HCT116 (cell line): ENCODE data around the gene TSPAN31. TPM values are rescaled to one million over a fixed set of nuclear protein-coding genes. Genes with fewer than 3 reads are reported as not detected.

Experiments
- ATAC-seq: fragments of 200-7000 bp; cut with Tn5 transposase; 2 replicates; pipeline ENCODE4 v1.9.1; 2020; ENCODE audit warnings: mild to moderate bottlenecking, moderate library complexity
- BruUV-seq: library from RNA; stranded (reverse); fragments of 400-500 nt; replicated peaks from 2 replicates; lab custom pipeline; 2021; lab: Mats Ljungman, UMichigan
- CTCF ChIA-PET: fragments of 300-600 bp; sonication (Branson Sonifier 250); formaldehyde crosslinking; loops from one replicate; lab custom pipeline; 2021; ENCODE audit warnings: antibody characterized with exemption; lab: Charles Lee
- POLR2A ChIA-PET: fragments of 300-600, 350-600 bp; sonication (Branson Sonifier 250); formaldehyde crosslinking; loops from one replicate; lab custom pipeline; 2021; ENCODE audit warnings: antibody characterized with exemption; lab: Charles Lee
- RAD21 ChIA-PET, 2 experiments: fragments of 300-600 bp; sonication (Branson Sonifier 250); formaldehyde crosslinking; loops; one replicate each; lab custom pipeline; 2023; ENCODE audit warnings: low total read pairs in 2 of 2; ENCODE audit not compliant: uncharacterized antibody in 2 of 2, unreplicated experiment in 2 of 2, low non-redundant PET in 1 of 2; lab: Charles Lee
- DNase-seq: peaks from one replicate; pipeline ENCODE4 v3.0.0-alpha.2; 2010; ENCODE audit warnings: low read depth, low spot score
- H2AFZ ChIP-seq: fragments of 200-600 bp; shearing (Covaris generic), sonication (generic); 2 replicates; pipeline ENCODE4 v1.6.1; 2017; ENCODE audit warnings: low read depth, mixed run types, mixed read lengths, antibody characterized with exemption, low read length; ENCODE audit not compliant: poor library complexity, severe bottlenecking
- H3K27ac ChIP-seq: 2 replicates; pipeline ENCODE4 v1.5.1; 2012; ENCODE audit warnings: low read depth, low read length
- H3K27me3 ChIP-seq: fragments of 200-600 bp; sonication (generic); 2 replicates; pipeline ENCODE4 v1.6.1; 2016; ENCODE audit warnings: mixed run types, low read length, mixed read lengths; ENCODE audit not compliant: insufficient read depth
- H3K36me3 ChIP-seq, 2 experiments: fragments of 200-500 bp in 1 of 2; fragments of 200-600 bp in 1 of 2; sonication (Bioruptor generic) in 1 of 2; sonication (generic) in 1 of 2; 2 replicates each; pipeline versions ENCODE4 v1.5.1 to v1.6.1; 2014 to 2016; ENCODE audit warnings: low read length in 2 of 2, inconsistent platforms in 1 of 2, mixed read lengths in 1 of 2, mixed run types in 1 of 2; ENCODE audit not compliant: insufficient read depth in 2 of 2, control insufficient read depth in 1 of 2
- H3K4me1 ChIP-seq, 2 experiments: fragments of 200-600 bp in 1 of 2; sonication (generic) in 1 of 2; 2 replicates each; pipeline versions ENCODE4 v1.5.1 to v1.6.1; 2012 to 2017; ENCODE audit warnings: low read length in 2 of 2, inconsistent platforms in 1 of 2, mild to moderate bottlenecking in 1 of 2, mixed read lengths in 1 of 2, mixed run types in 1 of 2, moderate library complexity in 1 of 2; ENCODE audit not compliant: insufficient read depth in 2 of 2, control insufficient read depth in 1 of 2
- H3K4me2 ChIP-seq: fragments of 200-600 bp; sonication (generic); 2 replicates; pipeline ENCODE4 v1.6.1; 2017; ENCODE audit warnings: mixed run types, low read length, mixed read lengths
- H3K4me3 ChIP-seq, 2 experiments: fragments of 200-600 bp in 1 of 2; sonication (generic) in 1 of 2; replicated peaks in 1 of 2; 2 replicates each; pipeline ENCODE4 v1.5.1; 2011 to 2016; ENCODE audit warnings: low read length in 2 of 2, control low read depth in 1 of 2, low read depth in 1 of 2, mild to moderate bottlenecking in 1 of 2, mixed read lengths in 1 of 2, mixed run types in 1 of 2
- H3K79me2 ChIP-seq: fragments of 200-600 bp; sonication (generic); 2 replicates; pipeline ENCODE4 v1.6.1; 2017; ENCODE audit warnings: mild to moderate bottlenecking, mixed run types, low read length, moderate library complexity, mixed read lengths; ENCODE audit not compliant: insufficient read depth
- H3K9ac ChIP-seq: fragments of 200-600 bp; sonication (generic); 2 replicates; pipeline ENCODE4 v1.6.1; 2016; ENCODE audit warnings: low read length, mixed read lengths
- H3K9me2 ChIP-seq: fragments of 200-600 bp; sonication (generic), shearing (Covaris generic); 2 replicates; pipeline ENCODE4 v1.6.1; 2017; ENCODE audit warnings: mixed run types, mild to moderate bottlenecking, moderate library complexity; ENCODE audit not compliant: insufficient read depth
- H3K9me3 ChIP-seq, 2 experiments: fragments of 200-500 bp in 1 of 2; fragments of 200-600 bp in 1 of 2; sonication (Bioruptor generic) in 1 of 2; sonication (generic) in 1 of 2; 2 replicates each; pipeline ENCODE4 v1.6.1; 2014 to 2017; ENCODE audit warnings: low read length in 2 of 2, mixed read lengths in 2 of 2, inconsistent platforms in 1 of 2, low read depth in 1 of 2, mild to moderate bottlenecking in 1 of 2, mixed run types in 1 of 2, moderate library complexity in 1 of 2; ENCODE audit not compliant: control insufficient read depth in 1 of 2, insufficient read depth in 1 of 2
- H4K20me1 ChIP-seq: fragments of 200-600 bp; sonication (generic), shearing (Covaris generic); 2 replicates; pipeline ENCODE4 v1.6.1; 2017; ENCODE audit warnings: mixed run types, mild to moderate bottlenecking, moderate library complexity; ENCODE audit not compliant: insufficient read depth
- POLR2A ChIP-seq: IDR thresholded peaks from 2 replicates; pipeline ENCODE4 v1.7.0; 2011; ENCODE audit warnings: borderline replicate concordance; ENCODE audit not compliant: insufficient read depth, insufficient read length; ENCODE audit errors: extremely low read depth
- intact Hi-C: fragments of 100-400 bp; cut with micrococcal nuclease; formaldehyde crosslinking; loops from 2 replicates; pipeline ENCODE4 v1.10.0; 2022
- total RNA-seq: library from RNA; stranded (reverse); gene quantifications from one replicate; pipeline ENCODE4 v1.2.1, GENCODE V29; 2021; ENCODE audit not compliant: unreplicated experiment
- TF ChIP-seq, protein P1 (sequence below): IDR thresholded peaks from 2 replicates; pipeline ENCODE4 v1.6.1; 2011; ENCODE audit warnings: mild to moderate bottlenecking, low read length, moderate library complexity; ENCODE audit not compliant: insufficient replicate concordance; ENCODE audit errors: extremely low read depth

Gene TSPAN31
- total RNA-seq, 1 experiment from 2014 or later = 14.9 TPM

DNA sequence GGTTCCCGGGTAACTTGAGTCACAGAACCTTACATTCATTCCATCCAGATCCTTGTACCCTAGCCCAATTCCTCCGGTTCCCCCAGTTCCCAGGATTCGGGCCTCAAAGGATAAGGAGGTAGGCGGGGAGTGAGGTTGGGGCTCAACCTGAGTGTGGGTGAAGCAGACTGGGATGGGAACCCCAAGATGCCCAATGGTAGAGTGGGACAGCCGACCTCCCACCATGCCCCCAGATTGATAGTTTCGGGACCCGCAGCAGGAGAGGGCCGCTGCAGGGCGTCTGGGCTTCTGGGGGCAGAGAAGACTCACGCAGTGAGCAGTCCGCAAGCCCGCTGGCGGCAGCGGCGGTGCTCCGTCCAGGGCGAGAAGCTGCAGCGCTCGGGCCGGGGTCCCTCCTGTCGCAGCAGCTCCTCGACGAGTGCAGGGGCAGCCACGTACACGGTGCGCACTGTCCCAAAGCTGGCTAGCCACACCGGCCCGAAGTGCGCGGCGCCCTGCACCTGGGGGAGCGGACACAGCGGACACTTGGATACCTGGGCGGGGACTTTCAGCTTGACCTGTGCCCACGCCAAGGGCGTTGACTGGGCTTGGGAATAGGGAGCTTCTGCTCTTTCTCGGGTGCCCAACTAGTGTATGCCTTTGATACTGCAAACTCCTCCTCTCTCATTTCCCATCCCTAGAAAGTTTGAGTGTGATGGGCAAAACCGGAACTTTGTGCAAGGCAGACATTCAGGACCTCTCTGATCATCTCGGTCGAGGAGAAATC is 21.0 kb downstream of the TSPAN31 start:
- Histone ChIP-seq H2AFZ (no peak overlapping the region), H4K20me1 (no peaks in the 10 kb centered on the region), H3K4me3 (peak overlapping the region; percentile 72 to 81), H3K4me2 (peak overlapping the region; percentile 100), H3K79me2 (peaks cover 6% of the 10 kb centered on the region), H3K9ac (peak overlapping the region; percentile 81), H3K27ac (peak overlapping the region; percentile 73), H3K36me3 (peaks cover 13 to 26% of the 10 kb centered on the region in 2 experiments; a peak in 3 of 4 replicates), H3K9me3 (no peaks in the 10 kb centered on the region), H3K9me2 (no peaks in the 10 kb centered on the region), H3K27me3 (no peaks in the 10 kb centered on the region), H3K4me1 (peaks cover 11 to 43% of the 10 kb centered on the region in 2 experiments)
- DNase-seq = no peak
- ChIA-PET POLR2A (interaction anchor here (0.9 to 2.4 kb wide), 8 partner anchors 9 to 175 kb away, joined by 3 to 12 read pairs (median 4); partner anchors contain the start of genes ATP23 and CDK4), CTCF (interaction anchor here (4.0 kb wide), 1 partner anchor 10 kb away, joined by 51 read pairs; no protein-coding TSS in a partner anchor), RAD21 (no interaction called here)
- BruUV-seq = no TSS peak
- ATAC-seq = peak; percentile 39
- intact Hi-C loops = no loop called here
- peak; percentile 33 for TF ChIP-seq POLR2A
- TF ChIP-seq, protein P1, sequence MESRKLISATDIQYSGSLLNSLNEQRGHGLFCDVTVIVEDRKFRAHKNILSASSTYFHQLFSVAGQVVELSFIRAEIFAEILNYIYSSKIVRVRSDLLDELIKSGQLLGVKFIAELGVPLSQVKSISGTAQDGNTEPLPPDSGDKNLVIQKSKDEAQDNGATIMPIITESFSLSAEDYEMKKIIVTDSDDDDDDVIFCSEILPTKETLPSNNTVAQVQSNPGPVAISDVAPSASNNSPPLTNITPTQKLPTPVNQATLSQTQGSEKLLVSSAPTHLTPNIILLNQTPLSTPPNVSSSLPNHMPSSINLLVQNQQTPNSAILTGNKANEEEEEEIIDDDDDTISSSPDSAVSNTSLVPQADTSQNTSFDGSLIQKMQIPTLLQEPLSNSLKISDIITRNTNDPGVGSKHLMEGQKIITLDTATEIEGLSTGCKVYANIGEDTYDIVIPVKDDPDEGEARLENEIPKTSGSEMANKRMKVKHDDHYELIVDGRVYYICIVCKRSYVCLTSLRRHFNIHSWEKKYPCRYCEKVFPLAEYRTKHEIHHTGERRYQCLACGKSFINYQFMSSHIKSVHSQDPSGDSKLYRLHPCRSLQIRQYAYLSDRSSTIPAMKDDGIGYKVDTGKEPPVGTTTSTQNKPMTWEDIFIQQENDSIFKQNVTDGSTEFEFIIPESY = no peak
